Adrenal gland (tissue), 5 donors: Measurements from ENCODE around the gene MYO18B.

Experiments used
- POLR2A ChIP-seq, 2 donors: fragments of 450-650 bp; IDR thresholded peaks; one replicate each; pipeline ENCODE4 v1.6.1; 2017; ENCODE audit warnings: antibody characterized with exemption in 2 of 2, mild to moderate bottlenecking in 2 of 2, moderate library complexity in 1 of 2
- TF ChIP-seq, protein P1 (sequence below), 6 experiments: fragments of 450-650 bp in 4 of 6; fragments of 200-600 bp in 2 of 6; sonication (generic) in 1 of 6; IDR thresholded peaks; 1 replicate in 5 of 6; 2 replicates in 1 of 6; pipeline versions ENCODE4 v1.5.1 to v1.8.0; 2016 to 2021; ENCODE audit warnings: antibody characterized with exemption in 6 of 6, mild to moderate bottlenecking in 2 of 6, moderate library complexity in 1 of 6
- donor health status: DM: no; HTN: no; CAD: no.

DNA sequence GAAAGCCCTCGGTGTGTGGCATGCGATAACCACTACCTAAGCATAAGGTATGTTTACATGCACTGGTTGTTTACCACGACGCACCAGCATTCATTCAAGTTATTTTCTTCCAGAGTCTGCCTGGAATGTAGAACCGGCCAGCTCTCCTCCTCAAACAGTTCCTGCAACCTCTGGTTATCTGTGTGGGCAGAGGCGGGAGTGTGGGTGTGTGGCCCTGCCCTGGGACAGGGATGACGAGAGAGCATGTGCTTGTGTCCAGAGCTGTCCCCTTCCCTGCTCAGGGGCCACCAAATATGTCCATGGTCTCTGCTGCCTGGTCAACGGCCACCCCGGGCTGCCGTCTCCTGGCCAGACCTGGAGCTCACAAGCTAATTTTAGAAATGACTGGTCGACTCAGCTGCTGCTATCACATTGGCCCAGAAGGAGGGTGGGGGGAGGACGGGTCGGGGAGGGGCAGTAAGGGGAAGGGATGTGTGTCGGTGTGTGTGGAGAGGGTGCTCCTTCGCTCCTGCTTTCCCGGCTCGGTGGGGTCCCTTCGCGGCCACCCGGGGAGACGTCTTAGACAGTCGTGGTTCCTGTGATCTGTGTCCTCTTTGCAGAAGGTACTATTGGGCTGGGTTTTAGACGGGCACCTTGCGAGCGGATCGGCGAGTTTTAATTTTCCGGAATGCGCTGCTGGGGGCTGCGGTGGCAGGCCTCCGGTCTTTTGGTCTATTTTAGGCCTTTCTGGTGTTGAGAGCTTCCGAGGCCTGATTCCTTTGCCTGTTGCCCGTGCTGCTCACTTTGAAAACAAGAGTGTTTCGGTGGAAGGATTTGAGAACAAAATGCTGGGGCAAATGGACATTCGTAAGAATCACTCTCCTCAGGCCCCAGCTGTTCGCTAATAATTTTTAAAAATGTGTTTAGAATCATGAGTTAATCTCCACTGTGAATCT is at the start of gene MYO18B:
- TF ChIP-seq POLR2A (IDR thresholded peaks at IDR 0.05) = peak in 1 of 2 donors; percentile 16
- TF ChIP-seq, protein P1, sequence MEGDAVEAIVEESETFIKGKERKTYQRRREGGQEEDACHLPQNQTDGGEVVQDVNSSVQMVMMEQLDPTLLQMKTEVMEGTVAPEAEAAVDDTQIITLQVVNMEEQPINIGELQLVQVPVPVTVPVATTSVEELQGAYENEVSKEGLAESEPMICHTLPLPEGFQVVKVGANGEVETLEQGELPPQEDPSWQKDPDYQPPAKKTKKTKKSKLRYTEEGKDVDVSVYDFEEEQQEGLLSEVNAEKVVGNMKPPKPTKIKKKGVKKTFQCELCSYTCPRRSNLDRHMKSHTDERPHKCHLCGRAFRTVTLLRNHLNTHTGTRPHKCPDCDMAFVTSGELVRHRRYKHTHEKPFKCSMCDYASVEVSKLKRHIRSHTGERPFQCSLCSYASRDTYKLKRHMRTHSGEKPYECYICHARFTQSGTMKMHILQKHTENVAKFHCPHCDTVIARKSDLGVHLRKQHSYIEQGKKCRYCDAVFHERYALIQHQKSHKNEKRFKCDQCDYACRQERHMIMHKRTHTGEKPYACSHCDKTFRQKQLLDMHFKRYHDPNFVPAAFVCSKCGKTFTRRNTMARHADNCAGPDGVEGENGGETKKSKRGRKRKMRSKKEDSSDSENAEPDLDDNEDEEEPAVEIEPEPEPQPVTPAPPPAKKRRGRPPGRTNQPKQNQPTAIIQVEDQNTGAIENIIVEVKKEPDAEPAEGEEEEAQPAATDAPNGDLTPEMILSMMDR (IDR thresholded peaks at IDR 0.05) = no peak
